Activated CD4-positive, alpha-beta T cell treated with anti-CD3 and anti-CD28 coated beads, Interleukin-2, amount 10 ng/mL, durations not matched to agents 7 days and 5 days (primary cell): ENCODE results near the gene SAP130. TPM values are rescaled to one million over a fixed set of nuclear protein-coding genes. Genes with fewer than 3 reads are reported as not detected.
A peak's percentile ranks its signal among the peaks of the same experiment; 100 is the strongest.

Experiments
- CTCF ChIA-PET: fragments of 350-600 bp; sonication (Branson Sonifier 250); formaldehyde crosslinking; loops from one replicate; lab custom pipeline; 2021; ENCODE audit warnings: antibody characterized with exemption; lab: Charles Lee
- POLR2A ChIA-PET: fragments of 350-600 bp; sonication (Branson Sonifier 250); formaldehyde crosslinking; loops from one replicate; lab custom pipeline; 2021; ENCODE audit warnings: antibody characterized with exemption; lab: Charles Lee
- DNase-seq: peaks from one replicate; pipeline ENCODE4 v3.0.0-alpha.2; 2020
- H3K27ac Mint-ChIP-seq: one replicate; pipeline ENCODE4 v1.8.0; 2021; ENCODE audit warnings: mild to moderate bottlenecking, moderate library complexity, mixed read lengths
- H3K27me3 Mint-ChIP-seq: one replicate; pipeline ENCODE4 v1.8.0; 2021; ENCODE audit warnings: mixed read lengths
- H3K36me3 Mint-ChIP-seq: one replicate; pipeline ENCODE4 v1.8.0; 2021; ENCODE audit warnings: low read depth, mixed read lengths
- H3K4me1 Mint-ChIP-seq: one replicate; pipeline ENCODE4 v1.8.0; 2021; ENCODE audit warnings: mixed read lengths
- H3K4me3 Mint-ChIP-seq: one replicate; pipeline ENCODE4 v1.8.0; 2021; ENCODE audit warnings: mild to moderate bottlenecking, moderate library complexity, mixed read lengths
- H3K9me3 Mint-ChIP-seq: one replicate; pipeline ENCODE4 v1.8.0; 2021; ENCODE audit warnings: mixed read lengths
- total RNA-seq, 2 experiments: library from RNA; stranded (reverse); gene quantifications; one replicate each; pipeline ENCODE4 v1.2.3, GENCODE V29; 2021

The SAP130 gene
- total RNA-seq, 2 experiments from 2014 or later, result 36.8 to 39.1 TPM

DNA sequence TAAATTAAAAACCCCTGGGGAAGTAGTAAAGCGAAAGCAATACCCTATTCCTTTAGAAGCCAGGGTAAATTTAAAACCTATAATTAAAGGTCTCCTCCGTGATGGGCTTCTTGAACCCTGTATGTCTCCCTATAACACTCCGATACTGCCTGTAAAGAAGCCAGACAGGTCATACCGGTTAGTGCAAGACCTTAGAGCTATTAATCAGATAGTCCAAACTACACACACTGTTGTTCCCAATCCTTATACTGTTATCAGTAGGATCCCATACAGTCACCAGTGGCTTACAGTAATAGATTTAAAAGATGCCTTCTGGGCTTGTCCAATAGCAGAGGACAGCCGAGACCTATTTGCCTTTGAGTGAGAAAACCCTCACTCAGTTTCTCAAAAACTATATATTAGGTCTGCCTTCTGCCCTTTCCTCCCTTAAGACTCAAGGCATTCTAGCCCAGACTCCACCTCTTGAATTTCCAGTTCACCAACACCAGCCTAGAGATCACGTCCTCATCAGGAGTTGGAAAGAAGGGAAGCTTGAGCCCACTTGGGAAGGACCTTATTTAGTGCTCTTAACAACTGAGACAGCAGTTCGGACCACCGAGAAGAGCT lies 12.4 kb upstream of the SAP130 start:
- H3K27me3 Mint-ChIP-seq, result peaks cover 9% of the 10 kb centered on the region
- no peak overlapping the region for H3K27ac Mint-ChIP-seq
- no peak overlapping the region for H3K4me3 Mint-ChIP-seq
- peaks cover 2% of the 10 kb centered on the region for H3K36me3 Mint-ChIP-seq
- ChIA-PET POLR2A (no interaction called here), CTCF (no interaction called here)
- no peaks in the 10 kb centered on the region for H3K4me1 Mint-ChIP-seq
- DNase-seq, result no peak
- H3K9me3 Mint-ChIP-seq, result peaks cover 33% of the 10 kb centered on the region

DNA sequence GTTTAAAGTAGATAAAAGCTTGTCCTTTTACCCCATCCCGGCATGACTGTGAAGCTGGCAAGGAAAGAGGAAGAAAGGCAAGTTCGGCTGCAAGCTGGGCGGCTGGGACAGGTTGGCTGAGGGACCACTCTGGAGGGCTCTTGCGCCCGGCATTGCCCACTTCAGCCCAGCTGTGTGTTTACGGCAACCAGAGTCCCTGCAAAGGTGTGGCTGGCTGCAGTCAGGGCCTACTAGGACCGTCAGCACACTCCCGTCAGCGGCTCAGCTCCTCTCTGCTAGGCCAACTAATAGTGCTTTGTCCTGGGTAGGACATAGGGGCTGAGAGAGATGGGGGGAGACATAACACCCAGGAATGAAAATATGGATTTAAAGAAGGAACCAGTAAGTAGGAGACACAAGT lies 11.7 kb upstream of the SAP130 start:
- no peaks in the 10 kb centered on the region for H3K4me1 Mint-ChIP-seq
- POLR2A ChIA-PET, result no interaction called here
- no peak overlapping the region for H3K4me3 Mint-ChIP-seq
- H3K27me3 Mint-ChIP-seq, result peaks cover 9% of the 10 kb centered on the region
- H3K9me3 Mint-ChIP-seq, result peaks cover 33% of the 10 kb centered on the region
- no peak for DNase-seq
- H3K36me3 Mint-ChIP-seq, result peaks cover 2% of the 10 kb centered on the region
- CTCF ChIA-PET, result no interaction called here
- no peak overlapping the region for H3K27ac Mint-ChIP-seq

DNA sequence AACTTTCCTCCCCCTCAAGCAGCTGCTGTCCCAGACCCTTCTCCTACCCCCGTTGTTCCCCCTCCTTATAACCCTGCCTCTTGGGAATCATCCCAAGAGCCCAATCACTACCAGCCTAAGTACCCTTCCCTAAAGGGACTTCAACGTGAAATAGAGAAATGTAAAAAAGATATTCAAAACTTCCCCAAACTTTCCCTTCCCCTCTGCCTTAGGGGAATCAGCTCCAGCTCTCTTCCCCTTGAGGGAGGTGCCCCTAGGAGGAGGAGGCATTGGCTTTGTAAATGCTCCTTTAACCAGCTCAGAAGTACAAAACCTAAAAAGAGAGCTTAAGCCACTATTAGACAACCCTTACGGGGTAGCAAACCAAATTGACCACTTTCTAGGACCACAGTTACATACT lies 10.6 kb upstream of the SAP130 start:
- Mint-ChIP-seq H3K36me3 (peaks cover 2% of the 10 kb centered on the region), H3K4me3 (no peak overlapping the region), H3K4me1 (no peaks in the 10 kb centered on the region), H3K27ac (no peak overlapping the region), H3K9me3 (peaks cover 29% of the 10 kb centered on the region), H3K27me3 (peaks cover 9% of the 10 kb centered on the region)
- POLR2A ChIA-PET, result no interaction called here
- CTCF ChIA-PET, result no interaction called here
- no peak for DNase-seq

DNA sequence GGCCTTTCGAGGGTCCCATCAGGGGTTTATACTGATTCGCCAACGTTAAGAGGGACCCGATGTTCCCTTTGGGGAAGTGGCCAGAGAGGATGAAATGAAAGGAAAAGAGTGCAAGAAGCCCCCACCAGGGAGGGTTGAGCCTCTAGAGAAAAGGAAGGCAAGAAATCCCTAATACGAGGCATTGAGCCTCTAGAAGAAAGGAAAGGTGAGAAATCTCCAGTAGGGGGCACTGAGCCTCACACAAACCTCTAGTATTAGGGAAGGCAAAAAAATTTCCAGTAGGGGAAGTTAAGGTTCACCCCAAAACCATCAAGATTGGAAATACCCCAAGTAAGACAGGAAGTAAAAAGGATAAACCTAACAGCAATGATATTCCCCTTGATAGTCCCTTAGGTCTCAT lies 9.8 kb upstream of the SAP130 start:
- H3K27me3 Mint-ChIP-seq, result peaks cover 7% of the 10 kb centered on the region
- H3K9me3 Mint-ChIP-seq, result peaks cover 27% of the 10 kb centered on the region
- peaks cover 2% of the 10 kb centered on the region for H3K36me3 Mint-ChIP-seq
- CTCF ChIA-PET, result no interaction called here
- H3K27ac Mint-ChIP-seq, result no peak overlapping the region
- no peak overlapping the region for H3K4me3 Mint-ChIP-seq
- POLR2A ChIA-PET, result no interaction called here
- no peak for DNase-seq
- no peaks in the 10 kb centered on the region for H3K4me1 Mint-ChIP-seq

DNA sequence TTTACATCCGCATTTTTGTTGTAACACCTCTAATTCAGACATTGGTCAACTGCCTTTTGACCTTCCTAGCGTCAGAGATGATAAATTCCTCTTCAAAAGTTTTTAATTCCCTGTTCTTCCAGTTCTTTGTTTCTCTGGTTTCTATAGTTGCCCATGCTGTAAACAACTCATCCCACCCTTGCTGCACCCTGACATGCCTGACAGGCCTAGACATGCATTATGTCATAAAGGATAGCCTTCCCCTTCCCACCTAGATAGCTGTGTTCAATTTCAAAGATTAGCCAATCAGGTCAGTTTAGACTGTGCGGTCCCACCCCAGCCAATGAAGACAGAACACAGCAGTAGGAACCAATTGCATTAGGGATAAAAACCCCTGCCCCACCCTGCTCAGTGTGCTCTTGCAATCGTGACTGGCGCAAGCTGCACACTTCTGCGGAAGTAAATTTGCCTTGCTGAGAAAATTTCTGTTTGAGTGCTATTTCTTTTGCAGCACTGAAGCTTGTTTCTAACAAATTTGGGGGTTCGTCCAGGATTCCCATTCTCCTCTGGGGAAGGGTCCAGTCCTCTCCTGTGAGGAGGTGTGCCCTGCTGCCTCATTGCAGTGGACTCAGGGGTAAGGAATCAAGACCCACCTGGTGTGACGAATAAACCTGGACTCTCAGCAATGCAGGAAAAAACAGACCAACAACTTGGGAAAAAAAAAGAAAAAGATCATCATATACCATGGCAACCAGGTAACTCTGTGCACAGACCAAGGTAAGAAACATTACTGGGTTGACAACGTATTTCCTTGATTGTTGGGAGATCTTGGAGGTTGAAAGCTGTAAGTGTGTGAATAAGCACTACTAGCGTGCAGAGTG lies 9.1 kb upstream of the SAP130 start:
- Mint-ChIP-seq H3K9me3 (peaks cover 25% of the 10 kb centered on the region), H3K27ac (no peak overlapping the region), H3K4me3 (no peak overlapping the region), H3K4me1 (no peaks in the 10 kb centered on the region), H3K36me3 (peaks cover 2% of the 10 kb centered on the region), H3K27me3 (peaks cover 5% of the 10 kb centered on the region)
- POLR2A ChIA-PET, result no interaction called here
- no peak for DNase-seq
- CTCF ChIA-PET, result no interaction called here

DNA sequence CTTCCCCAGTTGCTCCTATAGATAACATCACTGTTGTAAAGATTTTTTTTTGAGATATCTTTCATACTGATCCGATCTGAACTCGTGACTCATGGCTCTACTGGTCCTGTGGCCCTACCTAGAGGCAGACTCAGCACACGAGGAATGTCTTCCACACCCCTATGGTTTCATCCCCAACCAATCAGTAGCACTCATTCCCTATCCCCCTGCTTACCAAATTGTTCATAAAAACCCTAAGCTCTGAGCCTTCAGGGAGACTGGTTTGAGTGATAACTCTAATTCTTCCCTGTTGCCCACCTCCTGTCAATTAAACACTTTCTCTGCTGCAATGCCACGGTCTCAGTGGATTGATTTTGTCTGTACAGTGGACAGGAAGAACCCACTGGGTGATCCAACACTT lies 4.2 kb upstream of the SAP130 start:
- Mint-ChIP-seq H3K9me3 (peaks cover 19% of the 10 kb centered on the region), H3K27me3 (no peaks in the 10 kb centered on the region), H3K4me1 (peaks cover 9% of the 10 kb centered on the region), H3K36me3 (no peaks in the 10 kb centered on the region), H3K27ac (no peak overlapping the region), H3K4me3 (no peak overlapping the region)
- POLR2A ChIA-PET, result no interaction called here
- CTCF ChIA-PET, result no interaction called here
- no peak for DNase-seq

DNA sequence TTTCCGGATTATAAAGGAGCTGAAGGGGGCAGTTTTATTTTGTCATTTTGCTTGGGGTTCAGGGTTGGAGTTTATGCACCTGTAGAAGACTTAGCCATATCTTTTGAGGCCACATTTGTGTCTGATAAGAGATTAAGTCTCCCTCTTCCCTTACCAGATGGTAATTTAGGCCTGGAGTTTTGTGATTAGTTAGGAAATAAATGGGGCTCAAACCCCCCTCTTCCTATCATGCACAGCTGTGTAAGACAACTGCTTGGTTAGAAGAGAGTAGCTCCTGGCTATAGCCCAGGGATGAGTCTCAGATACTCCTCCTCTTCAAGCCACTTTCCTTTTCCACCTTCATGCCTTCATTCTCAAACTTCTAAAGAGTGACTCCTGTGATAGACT lies 802 bp upstream of the SAP130 start:
- ChIA-PET CTCF (interaction anchor here (1.0 kb wide), 1 partner anchor 11 kb away, joined by 3 read pairs; no protein-coding TSS in a partner anchor), POLR2A (no interaction called here)
- Mint-ChIP-seq H3K4me3 (peak overlapping the region; percentile 97), H3K36me3 (no peaks in the 10 kb centered on the region), H3K4me1 (peaks cover 26% of the 10 kb centered on the region), H3K27me3 (no peaks in the 10 kb centered on the region), H3K27ac (peak overlapping the region; percentile 80), H3K9me3 (peaks cover 12% of the 10 kb centered on the region)
- no peak for DNase-seq

DNA sequence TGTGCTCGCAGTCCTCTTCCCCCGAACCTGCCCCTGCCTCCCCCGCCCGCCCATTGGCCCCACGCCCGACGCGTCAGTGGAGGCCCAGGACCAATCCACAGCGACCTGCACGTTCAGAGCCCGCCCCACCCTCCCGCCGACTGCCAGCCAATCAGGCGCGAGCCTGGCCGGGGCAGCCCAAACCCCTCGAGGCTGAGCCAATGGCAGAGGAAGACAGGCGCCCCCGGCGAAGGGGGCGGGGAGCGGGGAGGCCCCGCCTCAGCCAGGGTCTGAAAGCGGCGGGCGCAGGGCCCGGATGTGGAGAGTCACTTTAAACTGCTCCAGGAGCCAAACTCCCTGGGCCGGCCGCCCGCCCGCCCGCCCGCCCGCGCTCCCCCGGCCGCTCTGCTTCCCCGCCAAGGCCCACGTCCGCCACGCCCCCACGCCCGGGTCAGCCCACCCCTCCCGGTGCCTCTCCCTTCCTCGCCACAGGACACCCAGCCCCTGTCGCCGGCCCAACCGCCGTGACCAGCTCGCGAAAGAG lies 520 bp downstream of the SAP130 start:
- no peaks in the 10 kb centered on the region for H3K36me3 Mint-ChIP-seq
- POLR2A ChIA-PET, result no interaction called here
- H3K27ac Mint-ChIP-seq, result peak overlapping the region; percentile 92
- H3K4me3 Mint-ChIP-seq, result peak overlapping the region; percentile 97
- CTCF ChIA-PET, result interaction anchor here (0.6 kb wide), 2 partner anchors 78 to 1061 kb away, joined by 3 read pairs; no protein-coding TSS in a partner anchor
- no peaks in the 10 kb centered on the region for H3K27me3 Mint-ChIP-seq
- H3K4me1 Mint-ChIP-seq, result peaks cover 26% of the 10 kb centered on the region
- H3K9me3 Mint-ChIP-seq, result peaks cover 6% of the 10 kb centered on the region
- DNase-seq, result peak; percentile 99

DNA sequence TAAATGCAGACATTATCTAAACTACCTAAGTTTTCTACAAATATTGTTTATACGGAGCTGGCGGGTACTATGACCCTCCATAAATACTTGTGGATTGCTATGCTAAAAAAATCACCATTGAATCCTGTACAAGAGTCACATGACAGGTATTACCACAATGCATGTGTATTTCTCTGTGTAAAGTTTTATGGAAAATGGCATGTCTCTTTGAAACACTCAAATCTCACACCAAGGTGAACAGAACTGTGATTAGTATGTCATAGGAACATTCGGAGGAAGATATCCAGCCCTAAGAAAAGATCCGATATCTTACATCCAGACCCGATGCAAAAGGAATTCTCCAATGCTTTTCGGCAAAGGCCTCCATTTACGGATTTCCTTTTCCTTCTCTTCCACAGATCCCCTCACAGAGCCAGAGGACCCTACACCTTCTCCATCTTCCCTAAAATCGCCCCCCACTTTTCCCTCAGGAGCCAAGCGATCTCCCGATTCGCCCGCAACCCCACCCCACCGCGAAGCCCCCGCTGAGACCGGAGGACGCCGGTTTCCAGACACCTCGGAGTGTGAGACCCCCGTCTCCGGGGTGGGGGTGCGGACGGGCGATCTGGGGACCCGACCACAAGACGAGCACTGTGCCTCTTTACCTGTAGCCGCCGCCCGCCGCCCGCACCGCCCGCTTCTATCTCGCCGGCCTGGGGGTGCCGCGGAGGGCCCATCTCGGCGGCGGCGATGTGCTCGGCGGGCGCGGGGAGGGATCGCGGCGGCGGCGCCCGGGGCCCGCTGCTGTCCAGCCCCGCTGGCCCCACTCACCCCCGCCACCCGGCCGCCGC lies 1.2 kb downstream of the SAP130 start:
- no peaks in the 10 kb centered on the region for H3K27me3 Mint-ChIP-seq
- H3K27ac Mint-ChIP-seq, result peak overlapping the region; percentile 93
- H3K36me3 Mint-ChIP-seq, result no peaks in the 10 kb centered on the region
- ChIA-PET CTCF (no interaction called here), POLR2A (no interaction called here)
- peaks cover 2% of the 10 kb centered on the region for H3K9me3 Mint-ChIP-seq
- H3K4me3 Mint-ChIP-seq, result peak overlapping the region; percentile 97
- DNase-seq, result no peak
- H3K4me1 Mint-ChIP-seq, result peaks cover 26% of the 10 kb centered on the region

DNA sequence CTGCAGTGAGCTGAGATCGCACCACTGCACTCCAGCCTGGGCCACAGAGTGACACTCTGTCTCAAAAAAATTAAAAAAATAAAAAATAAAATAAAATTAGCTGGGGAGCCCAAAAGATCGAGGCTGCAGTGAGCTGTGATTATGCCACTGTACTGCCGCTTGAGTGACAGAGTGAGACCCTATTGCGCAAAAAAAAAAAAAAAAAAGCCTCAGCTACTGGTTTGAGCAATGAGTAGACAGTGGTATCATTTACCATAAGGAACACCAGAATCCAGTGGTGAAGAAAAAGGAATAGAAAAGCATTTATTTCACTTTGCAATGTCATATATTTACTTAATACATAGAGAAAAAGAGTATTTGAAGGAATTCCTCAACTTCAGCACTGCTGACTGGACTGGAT lies 3.0 kb downstream of the SAP130 start:
- H3K27me3 Mint-ChIP-seq, result no peaks in the 10 kb centered on the region
- no peak for DNase-seq
- no peak overlapping the region for H3K27ac Mint-ChIP-seq
- CTCF ChIA-PET, result interaction anchor here (0.6 to 0.9 kb wide), 3 partner anchors 12 to 166 kb away, joined by 3 to 4 read pairs (median 3); no protein-coding TSS in a partner anchor
- no peaks in the 10 kb centered on the region for H3K36me3 Mint-ChIP-seq
- H3K9me3 Mint-ChIP-seq, result no peaks in the 10 kb centered on the region
- H3K4me1 Mint-ChIP-seq, result peaks cover 26% of the 10 kb centered on the region
- no peak overlapping the region for H3K4me3 Mint-ChIP-seq
- POLR2A ChIA-PET, result interaction anchor here (0.6 kb wide), 1 partner anchor 34 kb away, joined by 7 read pairs; no protein-coding TSS in a partner anchor

DNA sequence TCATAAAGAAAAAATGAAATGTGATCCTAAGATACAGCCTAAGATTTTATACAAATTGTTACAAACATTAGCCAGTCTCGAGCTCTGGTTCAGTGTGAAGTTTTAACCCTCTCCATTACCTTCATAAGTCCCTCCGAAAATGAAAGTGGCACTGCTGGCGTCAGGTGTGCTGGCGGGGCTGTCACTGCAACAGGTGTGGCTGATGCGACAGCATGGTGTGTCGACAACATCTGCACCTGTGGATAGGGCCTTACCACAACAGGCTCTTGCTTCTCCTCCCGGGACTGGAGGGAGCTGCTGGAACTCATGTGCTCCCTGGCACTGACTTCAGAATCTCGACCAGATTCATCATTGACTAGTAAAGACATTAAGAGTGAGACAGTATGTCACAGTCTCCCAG lies 10.3 kb downstream of the SAP130 start:
- H3K36me3 Mint-ChIP-seq, result peaks cover 39% of the 10 kb centered on the region
- no peak overlapping the region for H3K4me3 Mint-ChIP-seq
- ChIA-PET CTCF (interaction anchor here (0.9 to 1.3 kb wide), 2 partner anchors 11 to 63 kb away, joined by 3 to 5 read pairs; no protein-coding TSS in a partner anchor), POLR2A (no interaction called here)
- no peak overlapping the region for H3K27ac Mint-ChIP-seq
- no peaks in the 10 kb centered on the region for H3K9me3 Mint-ChIP-seq
- peaks cover 3% of the 10 kb centered on the region for H3K4me1 Mint-ChIP-seq
- DNase-seq, result no peak
- no peaks in the 10 kb centered on the region for H3K27me3 Mint-ChIP-seq

DNA sequence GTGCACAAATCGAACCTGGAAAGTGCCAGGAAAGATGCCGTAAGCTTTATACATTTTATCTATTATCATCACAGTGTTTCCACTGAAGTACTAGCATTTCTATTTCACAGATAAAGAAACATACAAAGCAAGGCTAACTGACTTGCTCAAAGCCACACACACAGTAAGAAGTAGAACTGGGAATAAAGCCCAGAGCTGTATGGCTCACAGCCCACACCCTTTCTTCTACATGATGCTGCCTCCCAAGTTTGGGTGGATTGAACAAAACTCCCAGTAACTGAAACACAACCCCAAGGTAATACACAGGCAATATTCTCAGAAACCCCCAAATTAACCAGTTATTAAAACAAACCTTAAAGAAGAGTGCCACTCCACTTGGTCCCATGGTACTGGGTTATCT lies 11.2 kb downstream of the SAP130 start:
- ChIA-PET POLR2A (no interaction called here), CTCF (no interaction called here)
- Mint-ChIP-seq H3K9me3 (no peaks in the 10 kb centered on the region), H3K36me3 (peaks cover 40% of the 10 kb centered on the region), H3K4me3 (no peak overlapping the region), H3K27ac (no peak overlapping the region), H3K27me3 (no peaks in the 10 kb centered on the region), H3K4me1 (peaks cover 3% of the 10 kb centered on the region)
- DNase-seq, result no peak
